Pancreas (tissue), 10 donors: ENCODE measurements around the gene MAGI1. TPM values are rescaled to one million over a fixed set of nuclear protein-coding genes. Genes with fewer than 3 reads are reported as not detected.
A peak's percentile ranks its signal among the peaks of the same experiment; 100 is the strongest.

Experiments used
- ATAC-seq, 4 donors: fragments of 200-7000 bp; cut with Tn5 transposase; one replicate each; pipeline versions ENCODE4 v1.8.0 to v1.9.1; 2020; ENCODE audit warnings: mild to moderate bottlenecking in 4 of 4, moderate library complexity in 4 of 4
- DNase-seq, 6 donors: peaks; one replicate each; pipeline ENCODE4 v3.0.0-alpha.2; 2020
- FAIRE-seq: peaks from 2 replicates; lab custom pipeline; 2012; peaks lifted over from hg19 to GRCh38; lab: Jason Lieb, UNC
- H3K27ac ChIP-seq, 4 donors: fragments of 200-600 bp; sonication (generic); 1 replicate in 3 of 4; 2 replicates in 1 of 4; pipeline versions ENCODE4 v1.5.0 to v1.8.0; 2020
- H3K27me3 ChIP-seq, 4 donors: fragments of 200-600 bp; one replicate each; pipeline ENCODE4 v1.8.0; 2021
- H3K36me3 ChIP-seq, 3 donors: fragments of 200-600 bp; sonication (generic) in 1 of 3; one replicate each; pipeline versions ENCODE4 v1.5.0 to v1.8.0; 2020 to 2021
- H3K4me1 ChIP-seq, 3 donors: fragments of 200-600 bp; one replicate each; pipeline ENCODE4 v1.8.0; 2021
- H3K4me3 ChIP-seq, 4 donors: fragments of 200-600 bp; sonication (generic) in 2 of 4; one replicate each; pipeline versions ENCODE4 v1.5.0 to v1.8.0; 2020 to 2021
- H3K9me3 ChIP-seq, 4 donors: fragments of 200-600 bp; one replicate each; pipeline ENCODE4 v1.8.0; 2021
- CTCF ChIP-seq, 4 donors: fragments of 200-600 bp; sonication (generic) in 3 of 4; IDR thresholded peaks; one replicate each; pipeline versions ENCODE4 v1.5.0 to v1.8.0; 2021; ENCODE audit warnings: antibody characterized with exemption in 4 of 4
- WGBS, 2 donors: extraction: QIAGEN DNeasy Blood & Tissue Kit; methylation state at CpG; one replicate each; pipeline ENCODE4 v1.1.7; 2013; 5-methylcytosine and 5-hydroxymethylcytosine counted together
- intact Hi-C, 3 donors: fragments of 100-400 bp; cut with DNase I; formaldehyde crosslinking; loops; one replicate each; pipeline versions ENCODE4 v1.11.1 to v1.14.2; 2022
- polyA plus RNA-seq, 2 donors: library from polyadenylated mRNA; stranded (reverse); fragments of 200-250 nt; gene quantifications; one replicate each; pipeline ENCODE4 v1.2.3, GENCODE V29; 2013
- total RNA-seq, 6 donors: library from RNA; stranded (reverse); fragmentation: NEBNext Ultra II Directional in 4 of 6; extraction: Animal tissue kit (Norgen Biotek cat#: 25700) in 4 of 6; gene quantifications; one replicate each; pipeline versions ENCODE4 v1.2.1 to v1.2.4, GENCODE V29; 2021 to 2023
- donor health status: healthy with polysubstance abuse.
- donor health status: DM: no; HTN: no; CAD: no; lungs with moderate emphysema.
- donor health status: DM: no; HTN: no; CAD: no.
- donor health status: control.
- donor health status: control.
- donor health status: Bipolar disorder and iron deficiency.
- donor health status: DM: yes; HTN: yes; CAD: no.
- donor health status: DM: no; HTN: no; CAD: no.
- donor health status: DM: no; HTN: no; CAD: no.
- donor health status: DM: yes; HTN: yes; CAD: no.

The MAGI1 gene
- total and polyA plus RNA-seq, 8 donors: 19.7 to 45.1 (median 28.0) TPM

- DNase-seq: no peak
- no peaks in the 10 kb centered on the region for H3K36me3 ChIP-seq
- intact Hi-C loops: no loop called here
- no peak for TF ChIP-seq CTCF (IDR thresholded peaks at IDR 0.05)
- no peak for ATAC-seq
- H3K27ac ChIP-seq: no peak overlapping the region
- H3K9me3 ChIP-seq: no peaks in the 10 kb centered on the region
- H3K4me1 ChIP-seq: no peaks in the 10 kb centered on the region
- no peak overlapping the region for H3K4me3 ChIP-seq
- FAIRE-seq: no peak
- 78 to 82% methylated on average over 6 of the region's 6 CpGs for WGBS, 2 donors
- no peaks in the 10 kb centered on the region for H3K27me3 ChIP-seq
These were observed 462.5 kb downstream of the MAGI1 start for GRCh38 chr3:65576228-65576627.

GRCh38 chr3:65575376-65575840, 463.3 kb downstream of the MAGI1 start:
- Histone ChIP-seq H3K36me3 (no peaks in the 10 kb centered on the region), H3K4me3 (no peak overlapping the region), H3K9me3 (no peaks in the 10 kb centered on the region), H3K4me1 (no peaks in the 10 kb centered on the region), H3K27me3 (no peaks in the 10 kb centered on the region), H3K27ac (no peak overlapping the region)
- ATAC-seq (peak in 2 of 4 donors; percentile 20 to 61), FAIRE-seq (no peak), DNase-seq (no peak)
- TF ChIP-seq CTCF (IDR thresholded peaks at IDR 0.05): no peak
- 79 to 88% methylated on average over 1 of the region's 1 CpG for WGBS, 2 donors
- intact Hi-C loops: no loop called here

GRCh38 chr3:65573548-65574116, 465.1 kb downstream of the MAGI1 start:
- Histone ChIP-seq H3K27me3 (no peaks in the 10 kb centered on the region), H3K4me3 (no peak overlapping the region), H3K27ac (no peak overlapping the region), H3K4me1 (no peaks in the 10 kb centered on the region), H3K36me3 (no peaks in the 10 kb centered on the region), H3K9me3 (no peaks in the 10 kb centered on the region)
- ATAC-seq: no peak
- FAIRE-seq: no peak
- DNase-seq: no peak
- intact Hi-C loops: no loop called here
- no peak for TF ChIP-seq CTCF (IDR thresholded peaks at IDR 0.05)

GRCh38 chr3:65572175-65572777, 466.4 kb downstream of the MAGI1 start:
- Histone ChIP-seq H3K27ac (no peak overlapping the region), H3K4me3 (no peak overlapping the region), H3K36me3 (no peaks in the 10 kb centered on the region), H3K4me1 (no peaks in the 10 kb centered on the region), H3K9me3 (no peaks in the 10 kb centered on the region), H3K27me3 (no peaks in the 10 kb centered on the region)
- 78 to 83% methylated on average over 2 of the region's 2 CpGs for WGBS, 2 donors
- FAIRE-seq (no peak), DNase-seq (no peak), ATAC-seq (no peak)
- TF ChIP-seq CTCF (IDR thresholded peaks at IDR 0.05): no peak
- intact Hi-C loops: no loop called here

- Histone ChIP-seq H3K27me3 (no peaks in the 10 kb centered on the region), H3K4me3 (no peak overlapping the region), H3K27ac (no peak overlapping the region), H3K36me3 (no peaks in the 10 kb centered on the region), H3K4me1 (no peaks in the 10 kb centered on the region), H3K9me3 (no peaks in the 10 kb centered on the region)
- 92 to 100% methylated on average over 3 of the region's 3 CpGs for WGBS, 2 donors
- FAIRE-seq (no peak), ATAC-seq (no peak), DNase-seq (no peak)
- intact Hi-C loops: no loop called here
- no peak for TF ChIP-seq CTCF (IDR thresholded peaks at IDR 0.05)
These were observed 468.8 kb downstream of the MAGI1 start for GRCh38 chr3:65569845-65570405.
